Type B pancreatic cell (in vitro differentiated cells): ENCODE results near the gene INPP4A. TPM values are rescaled to one million over a fixed set of nuclear protein-coding genes. Genes with fewer than 3 reads are reported as not detected.

Experiments
- DNase-seq: peaks from one replicate; pipeline ENCODE4 v3.0.0; 2021; ENCODE audit warnings: mixed read lengths; ENCODE audit not compliant: unreplicated experiment; ENCODE audit errors: extremely low spot score
- H3K27ac Mint-ChIP-seq: 2 replicates; pipeline ENCODE4 v1.8.0; 2021; ENCODE audit warnings: mild to moderate bottlenecking, mixed read lengths
- H3K27me3 Mint-ChIP-seq: 2 replicates; pipeline ENCODE4 v1.8.0; 2021; ENCODE audit warnings: mixed read lengths
- H3K36me3 Mint-ChIP-seq: 2 replicates; pipeline ENCODE4 v1.8.0; 2021; ENCODE audit warnings: mixed read lengths
- H3K4me1 Mint-ChIP-seq: one replicate; pipeline ENCODE4 v1.8.0; 2021; ENCODE audit warnings: mixed read lengths; ENCODE audit not compliant: unreplicated experiment
- H3K4me3 Mint-ChIP-seq: 2 replicates; pipeline ENCODE4 v1.8.0; 2021; ENCODE audit warnings: mild to moderate bottlenecking, mixed read lengths
- H3K9me3 Mint-ChIP-seq: 2 replicates; pipeline ENCODE4 v1.8.0; 2021; ENCODE audit warnings: mixed read lengths
- CTCF ChIP-seq: fragments of 200-600 bp; sonication (generic); conservative IDR thresholded peaks from 2 replicates; pipeline ENCODE4 v1.5.0; 2021; ENCODE audit warnings: antibody characterized with exemption, mild to moderate bottlenecking
- total RNA-seq: library from RNA; stranded (reverse); gene quantifications from 2 replicates; pipeline ENCODE4 v1.2.1, GENCODE V29; 2021; ENCODE audit warnings: low replicate concordance

INPP4A gene
- total RNA-seq, 1 donor from 2014 or later: 37.6 TPM

GRCh38 chr2:98546186-98546585, 101.5 kb downstream of the INPP4A start:
- H3K36me3 Mint-ChIP-seq: peaks cover 14% of the 10 kb centered on the region
- peaks cover 4% of the 10 kb centered on the region for H3K4me1 Mint-ChIP-seq
- no peak for TF ChIP-seq CTCF
- no peak overlapping the region for H3K4me3 Mint-ChIP-seq
- no peak for DNase-seq
- no peaks in the 10 kb centered on the region for H3K9me3 Mint-ChIP-seq
- no peak overlapping the region for H3K27ac Mint-ChIP-seq
- H3K27me3 Mint-ChIP-seq: no peaks in the 10 kb centered on the region

GRCh38 chr2:98547092-98547790, 102.6 kb downstream of the INPP4A start:
- TF ChIP-seq CTCF: no peak
- H3K27ac Mint-ChIP-seq: no peak overlapping the region
- H3K36me3 Mint-ChIP-seq: peaks cover 16% of the 10 kb centered on the region
- no peak for DNase-seq
- H3K9me3 Mint-ChIP-seq: no peaks in the 10 kb centered on the region
- H3K4me3 Mint-ChIP-seq: no peak overlapping the region
- H3K4me1 Mint-ChIP-seq: no peaks in the 10 kb centered on the region
- H3K27me3 Mint-ChIP-seq: no peaks in the 10 kb centered on the region

- no peak for TF ChIP-seq CTCF
- Mint-ChIP-seq H3K27ac (no peak overlapping the region), H3K4me3 (no peak overlapping the region), H3K9me3 (no peaks in the 10 kb centered on the region), H3K36me3 (peaks cover 25% of the 10 kb centered on the region), H3K27me3 (no peaks in the 10 kb centered on the region), H3K4me1 (no peaks in the 10 kb centered on the region)
- no peak for DNase-seq
Observed at GRCh38 chr2:98548920-98549818, 104.5 kb downstream of the INPP4A start.

- DNase-seq: no peak
- H3K36me3 Mint-ChIP-seq: peaks cover 21% of the 10 kb centered on the region
Observed at GRCh38 chr2:98550165-98550564, 105.5 kb downstream of the INPP4A start.

GRCh38 chr2:98551316-98551715, 106.7 kb downstream of the INPP4A start:
- Mint-ChIP-seq H3K27me3 (no peaks in the 10 kb centered on the region), H3K36me3 (peaks cover 24% of the 10 kb centered on the region), H3K4me1 (no peaks in the 10 kb centered on the region), H3K27ac (no peak overlapping the region), H3K9me3 (no peaks in the 10 kb centered on the region), H3K4me3 (no peak overlapping the region)
- DNase-seq: no peak
- TF ChIP-seq CTCF: no peak

More at GRCh38 chr2:98550165-98550564, 105.5 kb downstream of the INPP4A start:
- Mint-ChIP-seq H3K9me3 (no peaks in the 10 kb centered on the region), H3K27ac (no peak overlapping the region), H3K4me1 (no peaks in the 10 kb centered on the region), H3K27me3 (no peaks in the 10 kb centered on the region), H3K4me3 (no peak overlapping the region)
- TF ChIP-seq CTCF: no peak
